K562 (cell line): ENCODE results near the gene ZNF236. TPM values are rescaled to one million over a fixed set of nuclear protein-coding genes. Genes with fewer than 3 reads are reported as not detected.

Experiments used
- ATAC-seq: fragments of 200-7000 bp; cut with Tn5 transposase; 3 replicates; pipeline ENCODE4 v1.9.1; 2020; ENCODE audit warnings: moderate library complexity
- BruUV-seq: library from RNA; stranded (reverse); fragments of 400-500 nt; replicated peaks from 2 replicates; lab custom pipeline; 2021; lab: Mats Ljungman, UMichigan
- CTCF ChIA-PET: fragments of 300-600 bp; formaldehyde crosslinking; extraction: SDS; loops from one replicate; lab custom pipeline; 2021; ENCODE audit warnings: low intra/inter-chr PET ratio; lab: Yijun Ruan, JAX
- POLR2A ChIA-PET: fragments of 300-600, 350-650 bp; sonication (Branson Sonifier 250); formaldehyde crosslinking; extraction: SDS; loops from one replicate; lab custom pipeline; 2021; ENCODE audit warnings: antibody characterized with exemption, inconsistent platforms; lab: Yijun Ruan, JAX
- DNase-seq, 4 experiments: peaks; one replicate each; pipeline versions ENCODE4 v3.0.0 to v3.0.0-alpha.2; 2011 to 2018; ENCODE audit warnings: low spot score in 3 of 4, mixed read lengths in 3 of 4; ENCODE audit errors: extremely low read depth in 1 of 4
- FAIRE-seq: peaks from 2 replicates; lab custom pipeline; 2011; peaks lifted over from hg19 to GRCh38; lab: Jason Lieb, UNC
- H2AFZ ChIP-seq: 2 replicates; pipeline ENCODE4 v1.6.0; 2011; ENCODE audit warnings: low read depth, low read length, control low read depth, inconsistent platforms
- H3K27ac ChIP-seq: fragments of 200-600 bp; 3 replicates; pipeline ENCODE4 v1.8.0; 2011; ENCODE audit warnings: low read depth, mild to moderate bottlenecking, control low read depth, inconsistent platforms, low read length, moderate library complexity, mixed read lengths; ENCODE audit errors: extremely low read depth
- H3K27me3 ChIP-seq, 2 experiments: fragments of 300-600 bp in 1 of 2; 2 replicates in 1 of 2; 3 replicates in 1 of 2; pipeline versions ENCODE4 v1.6.0 to v1.8.0; 2011; ENCODE audit warnings: inconsistent platforms in 2 of 2, low read length in 2 of 2, mild to moderate bottlenecking in 1 of 2, mixed read lengths in 1 of 2, moderate library complexity in 1 of 2; ENCODE audit not compliant: control insufficient read depth in 2 of 2, insufficient read depth in 2 of 2
- H3K36me3 ChIP-seq: fragments of 300-600 bp; 3 replicates; pipeline ENCODE4 v1.8.0; 2011; ENCODE audit warnings: mild to moderate bottlenecking, low read length, inconsistent platforms; ENCODE audit not compliant: control insufficient read depth, insufficient read depth
- H3K4me1 ChIP-seq, 2 experiments: fragments of 200-600 bp in 1 of 2; replicated peaks in 1 of 2; 2 replicates in 1 of 2; 3 replicates in 1 of 2; pipeline versions ENCODE4 v1.5.1 to v1.8.0; 2011; ENCODE audit warnings: inconsistent platforms in 2 of 2, low read length in 2 of 2, mild to moderate bottlenecking in 1 of 2, mixed read lengths in 1 of 2, moderate library complexity in 1 of 2; ENCODE audit not compliant: control insufficient read depth in 2 of 2, insufficient read depth in 2 of 2
- H3K4me2 ChIP-seq: 2 replicates; pipeline ENCODE4 v1.6.1; 2011; ENCODE audit warnings: low read length, control low read depth, inconsistent platforms, mixed read lengths; ENCODE audit not compliant: insufficient read depth
- H3K4me3 ChIP-seq: fragments of 200-600 bp; sonication (generic), shearing (Covaris generic); 2 replicates; pipeline ENCODE4 v1.5.1; 2016; ENCODE audit warnings: control low read depth, inconsistent platforms
- H3K79me2 ChIP-seq: fragments of 200-600 bp; 3 replicates; pipeline ENCODE4 v1.8.0; 2011; ENCODE audit warnings: low read length, inconsistent platforms; ENCODE audit not compliant: control insufficient read depth, insufficient read depth
- H3K9ac ChIP-seq, 2 experiments: 2 replicates each; pipeline versions ENCODE4 v1.6.0 to v1.6.1; 2011; ENCODE audit warnings: low read depth in 2 of 2, low read length in 2 of 2, control low read depth in 1 of 2, inconsistent platforms in 1 of 2, mild to moderate bottlenecking in 1 of 2, mixed read lengths in 1 of 2; ENCODE audit not compliant: insufficient read depth in 1 of 2
- H3K9me1 ChIP-seq: one replicate; pipeline ENCODE4 v1.6.0; 2011; ENCODE audit warnings: inconsistent platforms, mild to moderate bottlenecking, low read length, moderate library complexity; ENCODE audit not compliant: control insufficient read depth, insufficient read depth
- H3K9me3 ChIP-seq: replicated peaks from 2 replicates; pipeline ENCODE4 v1.5.1; 2011; ENCODE audit warnings: low read depth, low read length, inconsistent platforms; ENCODE audit not compliant: control insufficient read depth, insufficient read depth
- H4K20me1 ChIP-seq: replicated peaks from 2 replicates; pipeline ENCODE4 v1.6.1; 2011; ENCODE audit warnings: low read length, inconsistent platforms, mixed read lengths; ENCODE audit not compliant: control insufficient read depth, insufficient read depth
- CBX5 ChIP-seq: IDR thresholded peaks from 2 replicates; pipeline ENCODE4 v1.6.1; 2014; ENCODE audit warnings: low read depth, borderline replicate concordance
- DNMT1 ChIP-seq: fragments of 450-650 bp; IDR thresholded peaks from 2 replicates; pipeline ENCODE4 v1.6.1; 2016; ENCODE audit warnings: antibody characterized with exemption, mild to moderate bottlenecking
- FUS ChIP-seq: fragments of 200-400 bp; formaldehyde crosslinking; optimal IDR thresholded peaks from 2 replicates; pipeline ENCODE3; 2017; ENCODE audit warnings: low read depth, low read length
- SAFB ChIP-seq: fragments of 200-400 bp; formaldehyde crosslinking; IDR thresholded peaks from 2 replicates; pipeline ENCODE4 v1.6.1; 2017; ENCODE audit warnings: low read depth, low read length, borderline replicate concordance
- THAP7 ChIP-seq: fragments of 250-450 bp; sonication (Bioruptor Pico); IDR thresholded peaks from 2 replicates; pipeline ENCODE4 v1.5.0; 2021
- ZFP1 ChIP-seq: fragments of 450-650 bp; formaldehyde crosslinking; IDR thresholded peaks from 2 replicates; pipeline ENCODE4 v1.4.0; 2020; ENCODE audit warnings: mild to moderate bottlenecking, mixed read lengths
- ZNF121 ChIP-seq: sonication (generic); formaldehyde crosslinking; conservative IDR thresholded peaks from 2 replicates; pipeline ENCODE4 v1.8.0; 2022; ENCODE audit warnings: missing genetic modification reagents
- ZNF764 ChIP-seq: fragments of 250-450 bp; sonication (Bioruptor Pico); IDR thresholded peaks from 2 replicates; pipeline ENCODE4 v1.4.0; 2020; ENCODE audit warnings: low read depth, mild to moderate bottlenecking, moderate library complexity
- WGBS: fragments of 100-300 bp; shearing (Covaris generic); methylation state at CpG from one replicate; pipeline ENCODE4 v1.1.6; 2016; ENCODE audit warnings: low coverage, mixed read lengths; ENCODE audit not compliant: insufficient coverage; ENCODE audit errors: missing lambda C conversion rate; 5-methylcytosine and 5-hydroxymethylcytosine counted together
- in situ Hi-C: fragments of 300-500 bp; cut with MboI; formaldehyde crosslinking; loops from 4 replicates; pipeline ENCODE4 v1.15.0; 2018; ENCODE audit warnings: inconsistent platforms, mixed read lengths
- intact Hi-C: fragments of 100-400 bp; cut with micrococcal nuclease; formaldehyde crosslinking; loops from 2 replicates; pipeline ENCODE4 v1.14.2; 2022
- polyA plus RNA-seq, 8 experiments: library from polyadenylated mRNA; depleted of rRNA in 4 of 8; stranded (reverse) in 5 of 8; unstranded in 3 of 8; fragments of >200 nt; fragmentation: Nextera tagmentation in 2 of 8; fragmentation: Illumina TruSeq in 1 of 8; extraction: Ambion mirVana in 2 of 8; extraction: Trizol in 1 of 8; gene quantifications; 2 replicates each; pipeline versions ENCODE4 v1.2.1 to v1.2.3, GENCODE V29; 2011 to 2014; ENCODE audit warnings: inconsistent platforms in 1 of 8, missing spikeins in 1 of 8
- total RNA-seq, 7 experiments: library from RNA; depleted of rRNA in 6 of 7; stranded (reverse); fragments of >200 nt in 6 of 7; fragmentation: Illumina TruSeq in 2 of 7; extraction: Trizol in 2 of 7; gene quantifications; 2 replicates each; pipeline versions ENCODE4 v1.2.1 to v1.2.3, GENCODE V29; 2011 to 2021; ENCODE audit warnings: low replicate concordance in 1 of 7

Gene ZNF236
- total and polyA plus RNA-seq, 9 of the 15 experiments (the other 6 are each of a cell fraction or from before 2014, with no cell fraction given): 0.35 to 8.7 (median 3.4) TPM

- DNase-seq: no peak
- H2AFZ ChIP-seq: no peak overlapping the region
- no peaks in the 10 kb centered on the region for H3K79me2 ChIP-seq
- ATAC-seq: no peak
- intact Hi-C loops (no loop called here), in situ Hi-C loops (no loop called here)
- ChIA-PET CTCF (no interaction called here), POLR2A (interaction anchor here (0.6 kb wide), 1 partner anchor 34 kb away, joined by 4 read pairs; no protein-coding TSS in a partner anchor)
- H3K9me3 ChIP-seq: no peaks in the 10 kb centered on the region
- H3K4me2 ChIP-seq: no peak overlapping the region
- H4K20me1 ChIP-seq: no peaks in the 10 kb centered on the region; the same call in 1 of the 2 replicates
- no peaks in the 10 kb centered on the region for H3K9me1 ChIP-seq
- no peak overlapping the region for H3K9ac ChIP-seq
- H3K27me3 ChIP-seq: no peaks in the 10 kb centered on the region
- H3K4me1 ChIP-seq: no peaks in the 10 kb centered on the region
- H3K36me3 ChIP-seq: no peaks in the 10 kb centered on the region; the same call in 2 of the 3 replicates
- FAIRE-seq: no peak
- no TSS peak for BruUV-seq
- 96% methylated on average over 5 of the region's 6 CpGs for WGBS
- TF ChIP-seq ZNF121 (CRISPR knock-in tag): no peak
- no peak for TF ChIP-seq FUS
- TF ChIP-seq ZFP1 (CRISPR knock-in tag): no peak
- H3K4me3 ChIP-seq: no peak overlapping the region
- no peak overlapping the region for H3K27ac ChIP-seq
These were observed 38.1 kb downstream of the ZNF236 start for GRCh38 chr18:76860411-76860810.

GRCh38 chr18:76866666-76867065, 44.3 kb downstream of the ZNF236 start:
- BruUV-seq: no TSS peak
- Histone ChIP-seq H4K20me1 (no peaks in the 10 kb centered on the region), H3K9ac (no peak overlapping the region), H3K27me3 (no peaks in the 10 kb centered on the region), H3K4me2 (no peak overlapping the region), H3K79me2 (no peaks in the 10 kb centered on the region), H3K9me1 (no peaks in the 10 kb centered on the region), H3K36me3 (peaks cover 7% of the 10 kb centered on the region), H3K27ac (no peak overlapping the region), H3K4me3 (no peak overlapping the region), H3K4me1 (no peaks in the 10 kb centered on the region), H3K9me3 (no peaks in the 10 kb centered on the region), H2AFZ (no peak overlapping the region)
- CTCF ChIA-PET: no interaction called here
- intact Hi-C loops (no loop called here), in situ Hi-C loops (no loop called here)
- WGBS: 77% methylated on average over 5 of the region's 9 CpGs
- no peak for FAIRE-seq
- POLR2A ChIA-PET: no interaction called here
- no peak for TF ChIP-seq SAFB
- TF ChIP-seq DNMT1: no peak
- no peak for TF ChIP-seq THAP7 (CRISPR knock-in tag)
- no peak for TF ChIP-seq ZNF764
- no peak for TF ChIP-seq CBX5
- no peak for ATAC-seq
- no peak for DNase-seq
